Epithelial cell of prostate (primary cell): ENCODE results near the gene RFX2.
"Not testable (repeated sequence)": the region's sequence is repeated elsewhere in the genome, so short reads cannot be mapped to it uniquely, and the experiment has no call there.

Experiments used
- DNase-seq: peaks from one replicate; pipeline ENCODE4 v3.0.0-alpha.2; 2011; ENCODE audit warnings: low read depth, low spot score
- H3K27ac ChIP-seq: fragments of 450-650 bp; 2 replicates; pipeline ENCODE4 v1.5.1; 2017; ENCODE audit warnings: mild to moderate bottlenecking

The RFX2 gene

GRCh38 chr19:6044056-6044805 lies 66.1 kb downstream of the RFX2 start:
- DNase-seq, result no peak
- no peak overlapping the region for H3K27ac ChIP-seq

GRCh38 chr19:6042776-6043726 lies 67.2 kb downstream of the RFX2 start:
- no peak for DNase-seq
- H3K27ac ChIP-seq, result no peak overlapping the region

GRCh38 chr19:6041991-6042481 lies 68.3 kb downstream of the RFX2 start:
- DNase-seq, result no peak

GRCh38 chr19:6041071-6041470 lies 69.2 kb downstream of the RFX2 start:
- no peak for DNase-seq
- no peak overlapping the region for H3K27ac ChIP-seq

More at GRCh38 chr19:6041991-6042481, 68.3 kb downstream of the RFX2 start:
- H3K27ac ChIP-seq, result no peak overlapping the region

- no peak overlapping the region for H3K27ac ChIP-seq
- DNase-seq, result no peak
Measured at GRCh38 chr19:6039566-6040225, 70.6 kb downstream of the RFX2 start.

GRCh38 chr19:6038634-6039405 lies 71.5 kb downstream of the RFX2 start:
- H3K27ac ChIP-seq, result no peak overlapping the region
- DNase-seq, result no peak

- no peak overlapping the region for H3K27ac ChIP-seq
- DNase-seq, result no peak
Measured at GRCh38 chr19:6035026-6035425, 75.3 kb downstream of the RFX2 start.

- no peak overlapping the region for H3K27ac ChIP-seq
- DNase-seq, result no peak
Measured at GRCh38 chr19:6034512-6034911, 75.8 kb downstream of the RFX2 start.

- H3K27ac ChIP-seq, result no peak overlapping the region
- DNase-seq, result no peak
Measured at GRCh38 chr19:6033744-6034264, 76.5 kb downstream of the RFX2 start.

- no peak overlapping the region for H3K27ac ChIP-seq
- no peak for DNase-seq
Measured at GRCh38 chr19:6032827-6033226, 77.5 kb downstream of the RFX2 start.

- H3K27ac ChIP-seq, result no peak overlapping the region
Measured at GRCh38 chr19:6032381-6032780, 77.9 kb downstream of the RFX2 start.

GRCh38 chr19:6030214-6030507 lies 80.1 kb downstream of the RFX2 start:
- no peak overlapping the region for H3K27ac ChIP-seq
- no peak for DNase-seq

More at GRCh38 chr19:6032381-6032780, 77.9 kb downstream of the RFX2 start:
- no peak for DNase-seq

GRCh38 chr19:6026390-6027227 lies 83.7 kb downstream of the RFX2 start:
- H3K27ac ChIP-seq, result no peak overlapping the region
- DNase-seq, result no peak

GRCh38 chr19:6024756-6025155 lies 85.5 kb downstream of the RFX2 start:
- not testable (repeated sequence) for H3K27ac ChIP-seq, DNase-seq

- no peak overlapping the region for H3K27ac ChIP-seq
- no peak for DNase-seq
Measured at GRCh38 chr19:6023936-6024335, 86.4 kb downstream of the RFX2 start.

- peak overlapping the region; percentile 23 for H3K27ac ChIP-seq
- no peak for DNase-seq
Measured at GRCh38 chr19:6023085-6023682, 87.1 kb downstream of the RFX2 start.

- DNase-seq, result no peak
- peak overlapping the region; percentile 23 for H3K27ac ChIP-seq
Measured at GRCh38 chr19:6022570-6023064, 87.7 kb downstream of the RFX2 start.

GRCh38 chr19:6021878-6022569 lies 88.3 kb downstream of the RFX2 start:
- DNase-seq, result no peak
- H3K27ac ChIP-seq, result no peak overlapping the region
